Occipital lobe (tissue), 2 donors: Measurements from ENCODE around the gene SRA1. TPM values are rescaled to one million over a fixed set of nuclear protein-coding genes. Genes with fewer than 3 reads are reported as not detected.

Experiments used
- DNase-seq: peaks from one replicate; lab custom pipeline; 2025; lab: John Stamatoyannopoulos, UW
- total RNA-seq: library from RNA; depleted of rRNA; stranded (reverse); fragments of >200 nt; gene quantifications from one replicate; pipeline ENCODE4 v1.2.3, GENCODE V29; 2014

Gene SRA1
- total RNA-seq, 1 donor from 2014 or later, result 17.0 TPM

- DNase-seq, result no peak
Measured at GRCh38 chr5:140570488-140570887, 13.2 kb upstream of the SRA1 start.

GRCh38 chr5:140570058-140570457, 12.8 kb upstream of the SRA1 start:
- no peak for DNase-seq

- no peak for DNase-seq
Measured at GRCh38 chr5:140569197-140569596, 11.9 kb upstream of the SRA1 start.

GRCh38 chr5:140568443-140569063, 11.3 kb upstream of the SRA1 start:
- no peak for DNase-seq

- no peak for DNase-seq
Measured at GRCh38 chr5:140567871-140568270, 10.6 kb upstream of the SRA1 start.

GRCh38 chr5:140567136-140567818, 10.0 kb upstream of the SRA1 start:
- no peak for DNase-seq

GRCh38 chr5:140566665-140567064, 9.4 kb upstream of the SRA1 start:
- DNase-seq, result no peak

- DNase-seq, result no peak
Measured at GRCh38 chr5:140565780-140566095, 8.5 kb upstream of the SRA1 start.

GRCh38 chr5:140565024-140565779, 7.9 kb upstream of the SRA1 start:
- DNase-seq, result no peak

- DNase-seq, result peak; percentile 98
Measured at GRCh38 chr5:140564196-140565023, 7.1 kb upstream of the SRA1 start, which contains the start of the genes APBB3 and SLC35A4. APBB3 (minus strand) TSS chr5:140564598; CDS start chr5:140564245, 353 bp downstream. SLC35A4 (plus strand) TSS chr5:140564828; CDS start chr5:140567170, 2,342 bp downstream.

- no peak for DNase-seq
Measured at GRCh38 chr5:140563596-140563995, 6.3 kb upstream of the SRA1 start.

- DNase-seq, result no peak
Measured at GRCh38 chr5:140561753-140562523, 4.7 kb upstream of the SRA1 start.

GRCh38 chr5:140560227-140560626, 3.0 kb upstream of the SRA1 start:
- no peak for DNase-seq

- DNase-seq, result no peak
Measured at GRCh38 chr5:140558542-140558941, 1.3 kb upstream of the SRA1 start.

GRCh38 chr5:140557965-140558364, 692 bp upstream of the SRA1 start:
- DNase-seq, result no peak

- DNase-seq, result no peak
Measured at GRCh38 chr5:140556438-140556837, 835 bp downstream of the SRA1 start.

- DNase-seq, result no peak
Measured at GRCh38 chr5:140555747-140556312, 1.4 kb downstream of the SRA1 start.

- DNase-seq, result no peak
Measured at GRCh38 chr5:140554454-140554853, 2.8 kb downstream of the SRA1 start.

- no peak for DNase-seq
Measured at GRCh38 chr5:140553657-140554056, 3.6 kb downstream of the SRA1 start.

- no peak for DNase-seq
Measured at GRCh38 chr5:140551872-140552271, 5.4 kb downstream of the SRA1 start.
